SU-DHL-6 (cell line): Measurements from ENCODE around the gene SPAG9.

ENCODE experiments used
- EZH2phosphoT487 ChIP-seq: fragments of 200-600 bp; sonication (generic), shearing (Covaris generic); conservative IDR thresholded peaks from 2 replicates; pipeline ENCODE4 v1.6.1; 2018; ENCODE audit warnings: mild to moderate bottlenecking, antibody characterized with exemption, low read length, moderate library complexity, mixed read lengths
- TF ChIP-seq, protein P1 (sequence below): fragments of 200-600 bp; sonication (generic); IDR thresholded peaks from one replicate; pipeline ENCODE4 v1.5.1; 2017; ENCODE audit warnings: antibody characterized with exemption, mild to moderate bottlenecking, low read length, moderate library complexity; ENCODE audit not compliant: insufficient read depth, poor library complexity, severe bottlenecking

GRCh38 chr17:50945779-50946222, 174.9 kb downstream of the SPAG9 start:
- TF ChIP-seq, protein P1, sequence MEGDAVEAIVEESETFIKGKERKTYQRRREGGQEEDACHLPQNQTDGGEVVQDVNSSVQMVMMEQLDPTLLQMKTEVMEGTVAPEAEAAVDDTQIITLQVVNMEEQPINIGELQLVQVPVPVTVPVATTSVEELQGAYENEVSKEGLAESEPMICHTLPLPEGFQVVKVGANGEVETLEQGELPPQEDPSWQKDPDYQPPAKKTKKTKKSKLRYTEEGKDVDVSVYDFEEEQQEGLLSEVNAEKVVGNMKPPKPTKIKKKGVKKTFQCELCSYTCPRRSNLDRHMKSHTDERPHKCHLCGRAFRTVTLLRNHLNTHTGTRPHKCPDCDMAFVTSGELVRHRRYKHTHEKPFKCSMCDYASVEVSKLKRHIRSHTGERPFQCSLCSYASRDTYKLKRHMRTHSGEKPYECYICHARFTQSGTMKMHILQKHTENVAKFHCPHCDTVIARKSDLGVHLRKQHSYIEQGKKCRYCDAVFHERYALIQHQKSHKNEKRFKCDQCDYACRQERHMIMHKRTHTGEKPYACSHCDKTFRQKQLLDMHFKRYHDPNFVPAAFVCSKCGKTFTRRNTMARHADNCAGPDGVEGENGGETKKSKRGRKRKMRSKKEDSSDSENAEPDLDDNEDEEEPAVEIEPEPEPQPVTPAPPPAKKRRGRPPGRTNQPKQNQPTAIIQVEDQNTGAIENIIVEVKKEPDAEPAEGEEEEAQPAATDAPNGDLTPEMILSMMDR: no peak
- no peak for TF ChIP-seq EZH2phosphoT487
